Choroid plexus epithelial cell (primary cell): ENCODE measurements around the gene FFAR1.

Experiments used
- DNase-seq: peaks from one replicate; pipeline ENCODE4 v3.0.0-alpha.2; 2010; ENCODE audit warnings: low read depth
- H3K4me3 ChIP-seq: 2 replicates; pipeline ENCODE4 v1.5.1; 2011; ENCODE audit warnings: low read depth, mild to moderate bottlenecking, control low read depth, low read length, moderate library complexity
- CTCF ChIP-seq: conservative IDR thresholded peaks from 2 replicates; pipeline ENCODE4 v1.5.1; 2011; ENCODE audit warnings: low read depth, mild to moderate bottlenecking, control low read depth, inconsistent platforms, low read length, moderate library complexity

Gene FFAR1

GRCh38 chr19:35314858-35315470, 32.7 kb upstream of the FFAR1 start:
- TF ChIP-seq CTCF, result no peak
- H3K4me3 ChIP-seq, result no peak overlapping the region

GRCh38 chr19:35315883-35316282, 31.8 kb upstream of the FFAR1 start:
- no peak for TF ChIP-seq CTCF
- no peak overlapping the region for H3K4me3 ChIP-seq
- DNase-seq, result no peak

More at GRCh38 chr19:35314858-35315470, 32.7 kb upstream of the FFAR1 start:
- DNase-seq, result no peak

GRCh38 chr19:35316560-35316959, 31.1 kb upstream of the FFAR1 start:
- no peak for DNase-seq
- no peak for TF ChIP-seq CTCF
- H3K4me3 ChIP-seq, result no peak overlapping the region

- no peak for DNase-seq
- H3K4me3 ChIP-seq, result no peak overlapping the region
- TF ChIP-seq CTCF, result no peak
These were observed 30.1 kb upstream of the FFAR1 start for GRCh38 chr19:35317464-35318043.

- no peak overlapping the region for H3K4me3 ChIP-seq
- no peak for TF ChIP-seq CTCF
- peak; percentile 52 for DNase-seq
These were observed 28.8 kb upstream of the FFAR1 start for GRCh38 chr19:35318679-35319448.

- TF ChIP-seq CTCF, result no peak
- H3K4me3 ChIP-seq, result no peak overlapping the region
- DNase-seq, result no peak
These were observed 27.5 kb upstream of the FFAR1 start for GRCh38 chr19:35320065-35320713.
